PC-3 (cell line): ENCODE data around the gene ACVRL1. TPM values are rescaled to one million over a fixed set of nuclear protein-coding genes. Genes with fewer than 3 reads are reported as not detected.

ENCODE experiments used
- ATAC-seq: fragments of 200-7000 bp; cut with Tn5 transposase; 2 replicates; pipeline ENCODE4 v1.9.1; 2020; ENCODE audit warnings: mild to moderate bottlenecking, moderate library complexity
- BruUV-seq: library from RNA; stranded (reverse); fragments of 400-500 nt; replicated peaks from 2 replicates; lab custom pipeline; 2021; lab: Mats Ljungman, UMichigan
- CTCF ChIA-PET: fragments of 300-600 bp; sonication (Branson Sonifier 250); formaldehyde crosslinking; loops from one replicate; lab custom pipeline; 2022; ENCODE audit warnings: antibody characterized with exemption; lab: Charles Lee
- POLR2A ChIA-PET: fragments of 300-600 bp; sonication (Branson Sonifier 250); formaldehyde crosslinking; loops from one replicate; lab custom pipeline; 2022; ENCODE audit warnings: antibody characterized with exemption; ENCODE audit not compliant: unreplicated experiment; lab: Charles Lee
- DNase-seq: peaks from one replicate; pipeline ENCODE4 v3.0.0-alpha.2; 2015
- H2AFZ ChIP-seq: fragments of 300-600 bp; sonication (generic); 2 replicates; pipeline ENCODE4 v1.6.0; 2016; ENCODE audit warnings: antibody characterized with exemption, low read length
- H3F3A ChIP-seq: fragments of 300-600 bp; sonication (generic); one replicate; pipeline ENCODE4 v1.6.0; 2017; ENCODE audit warnings: antibody characterized with exemption, low read length, control low read depth, mild to moderate bottlenecking; ENCODE audit not compliant: unreplicated experiment
- H3K27ac ChIP-seq: fragments of 300-600 bp; sonication (generic); 2 replicates; pipeline ENCODE4 v1.5.1; 2016; ENCODE audit warnings: mild to moderate bottlenecking, low read length
- H3K27me3 ChIP-seq: fragments of 300-600 bp; sonication (generic); 2 replicates; pipeline ENCODE4 v1.6.1; 2016; ENCODE audit warnings: low read length, mixed read lengths
- H3K36me3 ChIP-seq: fragments of 300-600 bp; sonication (generic); 2 replicates; pipeline ENCODE4 v1.6.1; 2016; ENCODE audit warnings: low read depth, mixed run types, low read length, mixed read lengths
- H3K4me1 ChIP-seq: fragments of 300-600 bp; sonication (generic); 2 replicates; pipeline ENCODE4 v1.5.1; 2016; ENCODE audit warnings: low read length; ENCODE audit not compliant: insufficient read depth
- H3K4me2 ChIP-seq: fragments of 300-600 bp; sonication (generic); 2 replicates; pipeline ENCODE4 v1.6.0; 2016; ENCODE audit warnings: low read length
- H3K4me3 ChIP-seq: fragments of 300-600 bp; sonication (generic); 2 replicates; pipeline ENCODE4 v1.5.1; 2016; ENCODE audit warnings: mild to moderate bottlenecking, low read length, mixed read lengths
- H3K79me2 ChIP-seq: fragments of 300-600 bp; sonication (generic); 2 replicates; pipeline ENCODE4 v1.6.1; 2017; ENCODE audit warnings: low read length, mixed read lengths
- H3K9ac ChIP-seq: fragments of 300-600 bp; sonication (generic); 2 replicates; pipeline ENCODE4 v1.6.0; 2016; ENCODE audit warnings: mild to moderate bottlenecking, low read length
- H3K9me2 ChIP-seq: fragments of 300-600 bp; sonication (generic); replicated peaks from 2 replicates; pipeline ENCODE4 v1.6.1; 2016; ENCODE audit warnings: mixed run types, low read length, mixed read lengths
- H3K9me3 ChIP-seq: fragments of 300-600 bp; sonication (generic); 2 replicates; pipeline ENCODE4 v1.6.1; 2016; ENCODE audit warnings: low read length, mixed read lengths
- H4K20me1 ChIP-seq: fragments of 300-600 bp; sonication (generic); 2 replicates; pipeline ENCODE4 v1.6.1; 2016; ENCODE audit warnings: low read length, mixed read lengths
- CTCF ChIP-seq: fragments of 300-600 bp; sonication (generic); conservative IDR thresholded peaks from 2 replicates; pipeline ENCODE4 v1.5.1; 2017; ENCODE audit warnings: antibody characterized with exemption, low read depth, mild to moderate bottlenecking, low read length
- EZH2 ChIP-seq: fragments of 300-600 bp; sonication (generic); IDR thresholded peaks from one replicate; pipeline ENCODE4 v1.6.1; 2017; ENCODE audit warnings: antibody characterized with exemption, mild to moderate bottlenecking, low read length; ENCODE audit not compliant: unreplicated experiment
- EZH2phosphoT487 ChIP-seq: fragments of 300-600 bp; sonication (generic); IDR thresholded peaks from 2 replicates; pipeline ENCODE4 v1.6.1; 2018; ENCODE audit warnings: mild to moderate bottlenecking, antibody characterized with exemption, low read length, borderline replicate concordance
- intact Hi-C: fragments of 100-400 bp; cut with micrococcal nuclease; formaldehyde crosslinking; loops from 2 replicates; pipeline ENCODE4 v1.9.0; 2023
- total RNA-seq: library from RNA; depleted of rRNA; stranded (reverse); fragments of >200 nt; gene quantifications from 2 replicates; pipeline ENCODE4 v1.2.3, GENCODE V29; 2014

The ACVRL1 gene
- total RNA-seq, 1 experiment from 2014 or later = not detected

GRCh38 chr12:51908876-51909592 is 1.7 kb downstream of the ACVRL1 start:
- Histone ChIP-seq H3K27me3 (no peaks in the 10 kb centered on the region), H3K79me2 (no peaks in the 10 kb centered on the region)

GRCh38 chr12:51910168-51910567 is 2.9 kb downstream of the ACVRL1 start:
- Histone ChIP-seq H3K27me3 (no peaks in the 10 kb centered on the region), H2AFZ (no peak overlapping the region)
- TF ChIP-seq CTCF (no peak), EZH2phosphoT487 (no peak), EZH2 (no peak)

More at GRCh38 chr12:51908876-51909592, 1.7 kb downstream of the ACVRL1 start:
- Histone ChIP-seq H3K36me3 (no peaks in the 10 kb centered on the region), H3K27ac (no peak overlapping the region), H3K4me3 (no peak overlapping the region), H3K9ac (no peak overlapping the region), H3K9me2 (no peaks in the 10 kb centered on the region), H4K20me1 (no peaks in the 10 kb centered on the region), H3K9me3 (no peaks in the 10 kb centered on the region), H3F3A (no peaks in the 10 kb centered on the region), H2AFZ (no peak overlapping the region), H3K4me1 (no peaks in the 10 kb centered on the region), H3K4me2 (no peak overlapping the region)
- DNase-seq = no peak
- CTCF ChIA-PET = no interaction called here
- no peak for ATAC-seq
- no peak for TF ChIP-seq EZH2phosphoT487
- no peak for TF ChIP-seq CTCF
- TF ChIP-seq EZH2 = no peak
- no TSS peak for BruUV-seq
- intact Hi-C loops = no loop called here
- POLR2A ChIA-PET = no interaction called here

GRCh38 chr12:51910691-51911090 is 3.4 kb downstream of the ACVRL1 start:
- no peaks in the 10 kb centered on the region for H3K27me3 ChIP-seq
- no peak overlapping the region for H3K4me3 ChIP-seq
- H3K27ac ChIP-seq = no peak overlapping the region
- no peaks in the 10 kb centered on the region for H4K20me1 ChIP-seq
- intact Hi-C loops = no loop called here
- ATAC-seq (no peak), DNase-seq (no peak)
- H3K4me1 ChIP-seq = no peaks in the 10 kb centered on the region
- POLR2A ChIA-PET = no interaction called here
- no peaks in the 10 kb centered on the region for H3K79me2 ChIP-seq
- CTCF ChIA-PET = no interaction called here
- no peaks in the 10 kb centered on the region for H3F3A ChIP-seq
- no peaks in the 10 kb centered on the region for H3K36me3 ChIP-seq
- no peaks in the 10 kb centered on the region for H3K9me2 ChIP-seq
- no peaks in the 10 kb centered on the region for H3K9me3 ChIP-seq
- H3K4me2 ChIP-seq = no peak overlapping the region
- no TSS peak for BruUV-seq
- no peak overlapping the region for H2AFZ ChIP-seq
- no peak for TF ChIP-seq EZH2
- no peak for TF ChIP-seq EZH2phosphoT487
- no peak for TF ChIP-seq CTCF
- no peak overlapping the region for H3K9ac ChIP-seq

More at GRCh38 chr12:51910168-51910567, 2.9 kb downstream of the ACVRL1 start:
- H3K27ac ChIP-seq = no peak overlapping the region
- no peaks in the 10 kb centered on the region for H3K4me1 ChIP-seq
- no TSS peak for BruUV-seq
- H3K4me3 ChIP-seq = no peak overlapping the region
- H3K79me2 ChIP-seq = no peaks in the 10 kb centered on the region
- ATAC-seq = no peak
- no peaks in the 10 kb centered on the region for H3K9me2 ChIP-seq
- intact Hi-C loops = no loop called here
- no peak for DNase-seq
- H4K20me1 ChIP-seq = no peaks in the 10 kb centered on the region
- ChIA-PET CTCF (no interaction called here), POLR2A (no interaction called here)
- H3K9ac ChIP-seq = no peak overlapping the region
- no peaks in the 10 kb centered on the region for H3K9me3 ChIP-seq
- H3K36me3 ChIP-seq = no peaks in the 10 kb centered on the region
- no peaks in the 10 kb centered on the region for H3F3A ChIP-seq
- H3K4me2 ChIP-seq = no peak overlapping the region
